HUDEP-2 (cell line): ENCODE results near the gene ADCY5.

ENCODE experiments used
- DNase-seq, 76 experiments: peaks; one replicate each; lab custom pipeline; 2025; ENCODE audit not compliant: unreplicated experiment in 76 of 76; lab: John Stamatoyannopoulos, UW

The ADCY5 gene

GRCh38 chr3:123431007-123431657 is 17.8 kb downstream of the ADCY5 start:
- DNase-seq, result no peak

GRCh38 chr3:123430266-123430665 is 18.6 kb downstream of the ADCY5 start:
- DNase-seq, result no peak

GRCh38 chr3:123429362-123430125 is 19.3 kb downstream of the ADCY5 start:
- no peak for DNase-seq

GRCh38 chr3:123424999-123425712 is 23.7 kb downstream of the ADCY5 start:
- DNase-seq, result no peak

- no peak for DNase-seq
Observed at GRCh38 chr3:123424321-123424998, 24.4 kb downstream of the ADCY5 start.

- DNase-seq, result no peak
Observed at GRCh38 chr3:123423806-123424205, 25.1 kb downstream of the ADCY5 start.

- no peak for DNase-seq
Observed at GRCh38 chr3:123423031-123423430, 25.9 kb downstream of the ADCY5 start.

GRCh38 chr3:123422457-123422856 is 26.4 kb downstream of the ADCY5 start:
- no peak for DNase-seq

GRCh38 chr3:123421353-123422174 is 27.3 kb downstream of the ADCY5 start:
- DNase-seq, result peak in 15 of 76 experiments; percentile 2 to 27 (median 6)

GRCh38 chr3:123420416-123420968 is 28.4 kb downstream of the ADCY5 start:
- DNase-seq, result no peak

- no peak for DNase-seq
Observed at GRCh38 chr3:123419850-123420297, 29.0 kb downstream of the ADCY5 start.

- DNase-seq, result no peak
Observed at GRCh38 chr3:123419181-123419849, 29.6 kb downstream of the ADCY5 start.

- no peak for DNase-seq
Observed at GRCh38 chr3:123416647-123417046, 32.2 kb downstream of the ADCY5 start.

- DNase-seq, result no peak
Observed at GRCh38 chr3:123416173-123416572, 32.7 kb downstream of the ADCY5 start.

GRCh38 chr3:123414973-123415775 is 33.7 kb downstream of the ADCY5 start:
- DNase-seq, result no peak

- DNase-seq, result no peak
Observed at GRCh38 chr3:123412811-123413604, 35.9 kb downstream of the ADCY5 start.

- no peak for DNase-seq
Observed at GRCh38 chr3:123412076-123412475, 36.8 kb downstream of the ADCY5 start.
